ENCODE results near the gene SEC24B.

The SEC24B gene

DNA sequence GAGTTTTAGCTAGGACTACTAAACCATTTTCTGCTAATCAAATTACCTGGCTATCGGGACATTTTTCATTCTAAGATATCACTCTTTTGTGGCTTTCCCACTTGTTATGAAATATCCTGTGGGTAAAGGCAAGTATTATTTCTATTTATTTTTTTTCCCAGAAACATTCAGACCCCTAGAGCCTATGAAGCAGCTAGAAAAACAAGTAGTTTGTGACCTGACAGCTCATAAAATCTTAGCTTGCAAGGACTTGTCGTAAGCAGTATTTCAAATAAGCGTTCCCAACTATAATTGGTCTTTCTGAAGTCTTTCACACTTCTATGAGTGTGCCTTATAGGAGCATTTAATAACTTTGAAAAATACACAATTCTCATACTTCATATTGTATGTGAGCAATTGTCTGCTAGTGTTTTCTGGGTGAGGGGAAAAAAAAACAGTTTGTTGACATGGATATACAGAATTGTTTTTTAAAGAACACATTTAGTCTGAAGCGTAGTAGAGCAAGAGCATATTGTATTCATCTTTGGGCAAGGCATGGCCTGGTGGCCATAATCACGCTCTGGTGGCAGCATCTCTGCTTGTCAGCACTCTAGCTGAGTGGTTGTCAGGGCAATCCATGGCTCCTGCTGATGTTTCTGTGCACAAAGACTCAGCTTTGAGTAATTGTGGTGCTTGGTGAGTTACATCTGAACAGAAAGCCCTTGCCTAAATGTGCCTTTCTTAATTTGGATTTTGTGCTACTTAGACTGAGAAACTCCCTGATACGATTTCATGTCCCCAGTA is 129.0 kb downstream of the SEC24B start:
- Histone ChIP-seq H3K18ac (ENCODE audit: low read depth in 1 of 2, low read length in 2 of 2) (no peak overlapping the region), H4K91ac (ENCODE audit: low read length) (no peak overlapping the region), H3K27ac (ENCODE audit: low read length, poor library complexity, severe bottlenecking) (no peak overlapping the region), H3K9me3 (ENCODE audit: control insufficient read depth, low read length) (no peaks in the 10 kb centered on the region), H3K9ac (ENCODE audit: low read length) (peak overlapping the region; percentile 91), H2BK12ac (ENCODE audit: low read length in 2 of 2) (peak overlapping the region in 1 of 2 experiments; percentile 79), H3K36me3 (ENCODE audit: control insufficient read depth in 1 of 2, insufficient read depth in 2 of 2, low read depth in 1 of 2, low read length in 2 of 2) (peaks cover 2 to 8% of the 10 kb centered on the region in 2 experiments), H4K8ac (ENCODE audit: low read length) (peak overlapping the region; percentile 67), H3K4me2 (ENCODE audit: low read length, poor library complexity, severe bottlenecking) (no peak overlapping the region), H3K4me3 (ENCODE audit: insufficient read depth in 1 of 2, low read depth in 1 of 2, low read length in 2 of 2) (no peak overlapping the region), H3K4me1 (ENCODE audit: control insufficient read depth, insufficient read depth, low read depth, low read length) (peaks cover 6% of the 10 kb centered on the region), H3K27me3 (ENCODE audit: control insufficient read depth in 1 of 2, insufficient read depth in 1 of 2, low read length in 2 of 2) (no peaks in the 10 kb centered on the region), H3K14ac (ENCODE audit: low read length in 2 of 2) (no peak overlapping the region), H3K4ac (ENCODE audit: low read depth in 1 of 2, low read length in 2 of 2) (no peak overlapping the region), H2BK120ac (ENCODE audit: low read depth, low read length) (no peak overlapping the region), H3K23ac (ENCODE audit: low read length in 2 of 2) (no peak overlapping the region), H2BK5ac (ENCODE audit: low read depth, low read length, poor library complexity, severe bottlenecking) (no peak overlapping the region), H3K79me1 (replicated peaks; ENCODE audit: low read length, poor library complexity, severe bottlenecking) (peaks cover 7% of the 10 kb centered on the region), H2AK5ac (ENCODE audit: low read length, severe bottlenecking) (no peak overlapping the region), H2AFZ (ENCODE audit: low read depth, low read length) (no peak overlapping the region), H2BK15ac (ENCODE audit: low read depth, poor library complexity, severe bottlenecking) (no peak overlapping the region)
- DNase-seq: no peak
- WGBS: 93% methylated on average over 5 of the region's 6 CpGs

DNA sequence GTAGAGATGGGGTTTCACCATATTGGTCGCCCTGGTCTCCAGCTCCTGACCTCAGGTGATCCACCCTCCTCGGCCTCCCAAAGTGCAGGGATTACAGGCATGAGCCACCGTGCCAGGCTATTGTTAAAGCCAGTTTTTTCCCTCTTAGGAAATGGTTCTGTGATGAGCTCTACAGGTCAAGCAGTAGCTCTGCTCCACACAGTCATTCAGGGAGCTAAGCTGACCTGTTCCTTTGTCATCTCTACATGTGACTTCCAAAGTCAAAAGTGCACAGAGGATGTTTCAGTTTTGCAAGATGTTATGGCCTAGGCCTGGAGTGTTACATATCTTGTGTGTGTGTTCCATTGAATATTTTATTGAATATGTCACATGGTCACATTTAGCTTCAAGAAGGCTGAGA is 137.9 kb downstream of the SEC24B start:
- WGBS: 97% methylated on average over 3 of the region's 3 CpGs
- Histone ChIP-seq H3K18ac (ENCODE audit: low read depth in 1 of 2, low read length in 2 of 2) (no peak overlapping the region), H2AK5ac (ENCODE audit: low read length, severe bottlenecking) (no peak overlapping the region), H3K36me3 (ENCODE audit: control insufficient read depth in 1 of 2, insufficient read depth in 2 of 2, low read depth in 1 of 2, low read length in 2 of 2) (no peaks in the 10 kb centered on the region), H3K4me3 (ENCODE audit: insufficient read depth in 1 of 2, low read depth in 1 of 2, low read length in 2 of 2) (no peak overlapping the region), H3K14ac (ENCODE audit: low read length in 2 of 2) (no peak overlapping the region), H3K9me3 (ENCODE audit: control insufficient read depth, low read length) (no peaks in the 10 kb centered on the region), H4K8ac (ENCODE audit: low read length) (no peak overlapping the region), H3K27me3 (ENCODE audit: control insufficient read depth in 1 of 2, insufficient read depth in 1 of 2, low read length in 2 of 2) (no peaks in the 10 kb centered on the region), H2BK5ac (ENCODE audit: low read depth, low read length, poor library complexity, severe bottlenecking) (no peak overlapping the region), H2BK15ac (ENCODE audit: low read depth, poor library complexity, severe bottlenecking) (no peak overlapping the region), H3K79me1 (replicated peaks; ENCODE audit: low read length, poor library complexity, severe bottlenecking) (peaks cover 8% of the 10 kb centered on the region), H3K4ac (ENCODE audit: low read depth in 1 of 2, low read length in 2 of 2) (no peak overlapping the region), H3K4me2 (ENCODE audit: low read length, poor library complexity, severe bottlenecking) (no peak overlapping the region), H2AFZ (ENCODE audit: low read depth, low read length) (no peak overlapping the region), H3K9ac (ENCODE audit: low read length) (no peak overlapping the region), H2BK120ac (ENCODE audit: low read depth, low read length) (no peak overlapping the region), H3K23ac (ENCODE audit: low read length in 2 of 2) (no peak overlapping the region), H4K91ac (ENCODE audit: low read length) (no peak overlapping the region), H3K27ac (ENCODE audit: low read length, poor library complexity, severe bottlenecking) (no peak overlapping the region), H2BK12ac (ENCODE audit: low read length in 2 of 2) (no peak overlapping the region), H3K4me1 (ENCODE audit: control insufficient read depth, insufficient read depth, low read depth, low read length) (no peaks in the 10 kb centered on the region)
- no peak for DNase-seq

DNA sequence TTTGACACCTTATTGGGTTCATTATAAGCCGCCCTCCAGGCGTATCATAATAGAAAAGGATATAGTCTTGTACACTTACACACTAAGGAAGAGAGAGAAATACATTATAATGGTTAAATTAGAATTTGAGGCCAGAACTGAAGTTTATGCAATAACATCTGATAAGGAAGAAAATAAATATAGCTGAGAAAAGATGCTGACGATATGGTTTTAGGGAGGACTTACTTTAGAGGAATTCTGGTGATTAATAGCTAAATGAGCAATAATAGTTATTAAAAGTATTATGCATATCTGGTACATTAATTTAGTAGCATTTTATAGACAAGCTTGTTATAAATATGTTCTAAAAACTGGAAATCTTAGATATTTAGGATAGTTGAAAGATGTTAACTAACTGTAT is 138.5 kb downstream of the SEC24B start:
- no peak overlapping the region for H4K8ac ChIP-seq (ENCODE audit: low read length)

DNA sequence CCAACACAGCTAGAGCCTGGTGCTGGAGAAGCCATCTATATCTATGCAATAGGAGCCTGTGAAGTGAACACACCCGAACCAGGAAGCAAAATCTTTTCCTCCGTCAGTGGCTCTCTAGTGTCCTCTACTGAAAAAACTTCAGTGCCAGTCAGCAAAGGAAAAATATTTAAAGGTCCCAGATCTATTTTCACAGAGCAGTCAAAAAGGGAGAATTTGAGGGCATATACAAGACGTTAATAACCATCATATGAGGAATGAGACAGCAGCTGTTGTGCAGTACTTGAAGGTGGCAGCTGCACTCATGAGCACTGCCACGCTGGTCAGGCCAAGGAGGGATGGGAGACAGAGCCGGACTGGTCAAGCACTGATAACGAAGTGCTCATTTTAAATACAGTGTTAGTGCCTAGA is 140.8 kb downstream of the SEC24B start:
- no peak overlapping the region for H2BK15ac ChIP-seq (ENCODE audit: low read depth, poor library complexity, severe bottlenecking)
- H4K91ac ChIP-seq (ENCODE audit: low read length): no peak overlapping the region
- no peak overlapping the region for H2BK120ac ChIP-seq (ENCODE audit: low read depth, low read length)
- H3K4ac ChIP-seq (ENCODE audit: low read depth in 1 of 2, low read length in 2 of 2): no peak overlapping the region
- H3K18ac ChIP-seq (ENCODE audit: low read depth in 1 of 2, low read length in 2 of 2): no peak overlapping the region
- H3K27ac ChIP-seq (ENCODE audit: low read length, poor library complexity, severe bottlenecking): no peak overlapping the region
- no peak overlapping the region for H3K4me2 ChIP-seq (ENCODE audit: low read length, poor library complexity, severe bottlenecking)
- no peaks in the 10 kb centered on the region for H3K36me3 ChIP-seq (ENCODE audit: control insufficient read depth in 1 of 2, insufficient read depth in 2 of 2, low read depth in 1 of 2, low read length in 2 of 2)
- H3K23ac ChIP-seq (ENCODE audit: low read length in 2 of 2): no peak overlapping the region
- no peak overlapping the region for H3K4me3 ChIP-seq (ENCODE audit: insufficient read depth in 1 of 2, low read depth in 1 of 2, low read length in 2 of 2)
- no peaks in the 10 kb centered on the region for H3K4me1 ChIP-seq (ENCODE audit: control insufficient read depth, insufficient read depth, low read depth, low read length)
- H2BK12ac ChIP-seq (ENCODE audit: low read length in 2 of 2): no peak overlapping the region
- peaks cover 11% of the 10 kb centered on the region for H3K79me1 ChIP-seq (replicated peaks; ENCODE audit: low read length, poor library complexity, severe bottlenecking)
- no peaks in the 10 kb centered on the region for H3K9me3 ChIP-seq (ENCODE audit: control insufficient read depth, low read length)
- DNase-seq: no peak
- no peaks in the 10 kb centered on the region for H3K27me3 ChIP-seq (ENCODE audit: control insufficient read depth in 1 of 2, insufficient read depth in 1 of 2, low read length in 2 of 2)
- no peak overlapping the region for H2BK5ac ChIP-seq (ENCODE audit: low read depth, low read length, poor library complexity, severe bottlenecking)
- no peak overlapping the region for H2AFZ ChIP-seq (ENCODE audit: low read depth, low read length)
- no peak overlapping the region for H2AK5ac ChIP-seq (ENCODE audit: low read length, severe bottlenecking)
- H4K8ac ChIP-seq (ENCODE audit: low read length): no peak overlapping the region
- H3K9ac ChIP-seq (ENCODE audit: low read length): no peak overlapping the region
- H3K14ac ChIP-seq (ENCODE audit: low read length in 2 of 2): no peak overlapping the region
- 80% methylated on average over 6 of the region's 6 CpGs for WGBS

More for the DNA sequence above, 138.5 kb downstream of the SEC24B start:
- Histone ChIP-seq H2BK15ac (ENCODE audit: low read depth, poor library complexity, severe bottlenecking) (no peak overlapping the region), H2BK12ac (ENCODE audit: low read length in 2 of 2) (no peak overlapping the region), H3K9ac (ENCODE audit: low read length) (no peak overlapping the region), H3K4me1 (ENCODE audit: control insufficient read depth, insufficient read depth, low read depth, low read length) (no peaks in the 10 kb centered on the region), H3K4me2 (ENCODE audit: low read length, poor library complexity, severe bottlenecking) (no peak overlapping the region), H4K91ac (ENCODE audit: low read length) (no peak overlapping the region), H2AFZ (ENCODE audit: low read depth, low read length) (no peak overlapping the region), H3K27me3 (ENCODE audit: control insufficient read depth in 1 of 2, insufficient read depth in 1 of 2, low read length in 2 of 2) (no peaks in the 10 kb centered on the region), H3K14ac (ENCODE audit: low read length in 2 of 2) (no peak overlapping the region), H2AK5ac (ENCODE audit: low read length, severe bottlenecking) (no peak overlapping the region), H3K23ac (ENCODE audit: low read length in 2 of 2) (no peak overlapping the region), H2BK120ac (ENCODE audit: low read depth, low read length) (no peak overlapping the region), H3K4ac (ENCODE audit: low read depth in 1 of 2, low read length in 2 of 2) (no peak overlapping the region), H3K4me3 (ENCODE audit: insufficient read depth in 1 of 2, low read depth in 1 of 2, low read length in 2 of 2) (no peak overlapping the region), H3K79me1 (replicated peaks; ENCODE audit: low read length, poor library complexity, severe bottlenecking) (peaks cover 8% of the 10 kb centered on the region), H3K18ac (ENCODE audit: low read depth in 1 of 2, low read length in 2 of 2) (no peak overlapping the region), H3K36me3 (ENCODE audit: control insufficient read depth in 1 of 2, insufficient read depth in 2 of 2, low read depth in 1 of 2, low read length in 2 of 2) (no peaks in the 10 kb centered on the region), H3K27ac (ENCODE audit: low read length, poor library complexity, severe bottlenecking) (no peak overlapping the region), H3K9me3 (ENCODE audit: control insufficient read depth, low read length) (no peaks in the 10 kb centered on the region), H2BK5ac (ENCODE audit: low read depth, low read length, poor library complexity, severe bottlenecking) (no peak overlapping the region)
- 100% methylated on average over 1 of the region's 3 CpGs for WGBS
- no peak for DNase-seq

Data from mesenchymal stem cell (in vitro differentiated cells and primary cell).